Measurements from ENCODE around the gene DSTN.

Gene DSTN

DNA sequence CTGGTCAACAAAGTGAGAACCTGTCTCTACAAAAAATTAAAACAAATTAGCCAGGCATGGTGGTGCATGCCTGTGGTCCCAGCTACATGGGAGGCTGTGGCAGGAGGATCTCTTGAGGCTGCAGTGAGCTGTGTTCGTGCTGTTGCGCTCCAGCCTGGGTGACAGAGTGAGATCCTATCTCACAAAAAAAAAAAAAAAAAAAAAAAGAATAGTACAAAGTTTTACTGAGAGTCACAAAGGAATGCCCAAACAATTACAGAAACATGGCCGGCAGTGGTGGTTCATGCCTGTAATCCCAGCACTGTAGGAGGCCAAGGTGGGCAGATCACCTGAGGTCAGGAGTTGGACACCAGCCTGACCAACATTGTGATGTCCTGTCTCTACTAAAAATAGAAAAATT, 14.8 kb upstream of the DSTN start:
- no peak for DNase-seq

DNA sequence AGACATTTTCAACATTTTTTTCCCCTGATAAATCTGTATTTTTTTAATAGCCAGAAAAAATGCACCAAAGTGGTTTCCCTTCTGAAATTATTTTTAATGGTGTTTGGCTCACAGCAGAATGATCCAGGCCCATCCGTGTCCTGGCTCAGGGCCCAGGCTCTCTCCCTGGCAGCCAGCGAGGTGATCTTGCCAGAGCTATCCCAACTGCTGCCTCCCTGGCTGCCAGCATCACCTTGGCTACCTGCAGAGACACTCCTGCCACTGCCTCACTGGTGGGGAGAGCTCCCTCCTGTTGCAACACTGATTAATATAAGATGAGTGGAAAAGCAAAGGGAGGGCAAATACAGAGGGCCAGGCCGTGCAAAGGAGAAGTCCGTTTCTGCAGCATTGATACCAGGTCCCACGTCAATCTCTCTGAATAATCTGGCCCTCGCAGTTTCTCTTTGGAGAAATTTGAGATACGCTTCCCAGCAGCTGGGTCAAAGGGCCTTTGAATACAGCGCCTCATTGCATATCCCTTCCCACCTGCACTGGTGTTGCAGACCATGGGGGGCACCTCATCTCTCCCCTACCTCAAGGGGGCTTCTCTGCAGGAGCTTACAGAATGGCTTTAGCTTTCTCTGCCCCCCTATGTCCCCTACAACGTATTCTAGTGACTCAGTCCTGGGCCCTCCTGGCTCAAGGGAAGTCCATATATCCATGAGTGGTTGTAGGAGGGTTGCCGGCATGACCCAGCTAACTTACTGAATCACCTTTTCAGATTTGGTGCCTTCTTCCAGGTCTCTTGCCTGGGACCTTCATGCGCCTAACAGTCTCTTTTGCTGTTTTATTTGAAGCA, 12.8 kb upstream of the DSTN start:
- no peak for DNase-seq

DNA sequence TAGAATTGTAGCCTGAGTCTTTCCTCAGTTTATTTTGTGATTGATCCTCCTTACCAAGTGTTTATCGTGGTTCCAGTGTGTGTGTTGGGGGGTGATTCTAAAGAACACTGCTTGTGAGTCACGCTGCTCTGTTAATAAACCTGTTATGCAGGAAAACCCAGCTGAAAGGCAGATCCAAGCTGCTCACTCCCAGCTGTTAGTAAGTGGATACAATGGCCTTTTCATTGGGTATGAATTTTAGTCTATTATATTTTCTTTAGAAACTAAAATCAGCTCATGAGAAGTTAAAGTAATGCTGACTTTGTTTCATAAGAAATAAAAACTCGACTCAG, 12.2 kb upstream of the DSTN start:
- DNase-seq = no peak

DNA sequence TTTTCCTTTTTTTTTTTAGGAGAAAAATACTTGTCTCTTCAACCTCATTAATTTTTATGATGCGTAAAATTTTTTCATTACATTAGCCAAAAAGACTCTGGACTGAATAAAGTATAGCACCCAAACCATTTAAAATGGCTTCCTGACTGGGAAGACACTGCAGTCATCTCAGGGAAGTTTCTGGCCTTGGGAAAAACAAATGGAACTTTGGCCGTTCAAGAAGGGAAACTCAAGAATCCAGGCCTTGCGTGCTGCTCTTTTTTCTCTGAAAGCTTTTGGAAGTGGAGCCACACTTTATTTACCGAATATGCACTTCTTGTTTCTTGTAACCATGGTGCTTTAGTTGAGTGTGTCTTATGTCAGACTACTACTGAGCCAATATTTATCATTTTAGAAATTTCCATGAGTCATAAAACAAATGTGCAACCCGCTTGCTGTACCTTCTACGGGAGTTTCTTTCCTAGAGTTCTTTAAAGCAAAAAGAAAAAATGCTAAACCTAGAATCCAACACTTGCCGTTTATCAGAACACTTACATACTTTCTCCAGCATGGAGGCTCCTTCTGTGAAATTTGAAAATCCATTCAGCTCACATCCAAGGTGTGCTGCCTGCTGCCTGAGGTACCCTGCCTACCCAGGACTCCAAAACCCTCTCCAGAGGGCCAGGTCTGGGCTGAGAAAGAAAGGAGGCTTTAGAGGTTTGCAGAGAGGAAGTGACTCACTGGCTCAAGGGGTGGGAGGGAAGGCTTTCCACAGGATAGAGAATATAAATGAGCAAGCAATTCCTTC, 11.5 kb upstream of the DSTN start:
- DNase-seq = no peak

DNA sequence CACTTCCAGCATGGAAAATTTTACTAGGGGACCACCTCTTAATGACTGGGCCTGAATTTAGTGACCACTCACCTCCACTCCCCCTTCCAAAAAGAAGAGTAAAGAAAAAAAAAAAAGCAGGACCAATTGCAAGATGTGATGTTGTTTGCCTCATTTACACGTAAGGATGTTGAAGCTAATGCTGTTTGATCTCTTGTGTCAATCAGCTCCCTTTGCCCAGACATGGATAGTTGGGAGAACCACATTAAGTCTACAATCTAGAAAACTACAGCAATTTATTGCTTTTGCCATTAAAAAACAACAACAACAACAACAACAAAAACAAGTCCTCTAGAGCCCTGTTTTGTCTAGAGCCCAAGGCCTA, 11.0 kb upstream of the DSTN start:
- DNase-seq = no peak

DNA sequence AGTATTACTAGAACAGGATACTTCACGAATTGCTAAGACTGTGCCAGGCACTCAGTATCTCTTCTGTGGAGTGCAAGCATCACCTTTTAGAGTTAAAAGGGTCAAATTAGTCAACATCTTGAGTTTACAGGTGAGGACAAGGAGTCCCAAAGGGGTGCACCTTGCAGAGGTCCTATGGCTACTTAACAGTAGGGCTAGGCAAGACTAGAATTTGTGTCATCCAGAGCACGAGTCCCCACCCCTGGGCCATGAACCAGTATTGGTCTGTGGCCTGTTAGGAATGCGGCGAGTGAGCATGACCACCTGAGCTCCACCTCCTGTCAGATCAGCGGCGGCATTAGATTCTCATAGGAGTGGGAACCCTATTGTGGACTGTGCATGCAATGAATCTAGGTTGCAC, 10.5 kb upstream of the DSTN start:
- DNase-seq = no peak

DNA sequence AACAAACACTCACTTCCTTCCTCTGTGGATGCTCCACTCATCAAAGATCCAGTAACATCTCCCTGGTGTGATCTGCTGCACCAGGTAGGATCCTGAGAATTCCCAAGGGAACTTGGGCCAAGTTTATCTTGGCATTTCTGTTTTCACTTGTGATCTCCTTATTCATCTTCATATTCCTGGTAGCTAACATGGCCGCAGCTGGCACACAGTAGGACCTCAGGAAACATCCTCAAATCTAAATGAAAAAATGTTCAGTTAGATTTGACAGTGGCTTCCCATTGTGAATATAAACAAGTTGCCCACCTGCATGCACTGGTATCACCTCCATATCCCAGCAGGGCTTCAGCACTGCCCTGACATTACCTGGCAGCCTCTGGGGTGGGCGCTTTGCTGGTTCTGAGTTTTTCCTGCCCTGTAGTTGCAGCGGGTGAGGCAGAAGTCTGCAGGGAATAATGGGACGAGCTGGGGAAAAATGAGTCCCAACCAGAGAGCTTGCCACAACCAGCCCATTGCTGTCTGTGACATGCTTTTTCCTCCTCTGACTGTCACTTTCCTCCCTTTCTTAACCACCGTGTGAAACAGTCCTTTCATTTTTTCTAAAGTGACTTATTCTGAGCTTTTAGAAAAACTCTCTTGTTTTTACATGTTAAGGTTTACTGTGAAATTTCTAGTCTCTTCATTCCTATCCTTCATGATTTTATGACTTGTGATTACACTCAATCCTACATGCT, 9.4 kb upstream of the DSTN start:
- DNase-seq = no peak

DNA sequence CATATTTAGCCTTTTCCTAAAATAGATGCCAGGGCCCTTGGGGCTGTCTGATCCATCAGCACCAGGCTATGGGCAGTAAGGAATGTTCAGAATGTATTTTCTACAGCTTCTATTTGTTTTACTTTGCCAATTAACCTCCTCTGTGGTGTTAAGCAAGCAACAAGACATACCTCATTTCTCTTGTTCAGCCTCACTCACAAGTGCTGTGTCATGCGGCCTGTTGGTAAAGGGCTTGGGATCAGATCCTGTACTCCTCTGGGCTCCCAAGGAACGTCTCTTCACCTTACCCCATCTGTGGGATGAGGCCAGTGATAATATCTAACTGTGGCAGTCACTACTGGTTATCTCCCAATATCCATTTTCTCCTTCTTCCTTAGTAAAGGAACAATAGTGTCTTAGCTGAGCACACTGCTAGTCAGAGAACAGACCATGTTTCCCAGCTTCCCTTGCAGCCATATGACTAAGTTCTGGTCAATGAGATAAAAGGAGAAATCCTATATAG, 7.0 kb upstream of the DSTN start:
- DNase-seq = no peak

DNA sequence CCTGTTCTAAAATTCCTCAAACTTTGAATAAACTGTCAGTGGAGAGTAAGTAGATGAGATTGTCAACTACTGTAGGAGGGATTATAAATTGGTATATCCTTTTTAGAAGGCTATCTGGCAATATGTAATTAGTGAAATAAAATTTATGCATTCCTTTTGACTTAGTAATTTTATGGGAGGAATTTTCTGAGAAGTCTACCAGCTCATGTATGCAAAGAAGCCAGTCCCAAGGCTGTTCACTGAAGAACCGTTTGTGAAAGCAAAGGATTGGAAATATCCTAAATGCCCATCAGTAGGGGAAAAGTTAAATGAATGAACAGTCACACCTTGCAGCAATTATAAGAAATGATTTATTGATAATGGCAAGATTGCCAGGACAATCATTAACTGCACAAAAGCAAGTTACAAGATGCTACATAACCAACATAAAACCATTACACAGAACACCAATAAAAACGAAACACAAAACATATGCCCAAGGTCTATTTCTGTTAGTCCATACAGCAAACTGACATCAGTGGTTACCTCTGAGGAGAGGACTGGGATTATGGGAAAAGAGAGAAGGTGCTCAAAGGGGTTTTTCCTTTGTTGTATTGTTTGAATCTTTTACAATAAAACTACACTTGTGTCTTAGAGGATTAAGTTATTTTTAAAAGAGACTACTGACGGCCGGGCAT, 4.6 kb upstream of the DSTN start:
- DNase-seq = no peak

DNA sequence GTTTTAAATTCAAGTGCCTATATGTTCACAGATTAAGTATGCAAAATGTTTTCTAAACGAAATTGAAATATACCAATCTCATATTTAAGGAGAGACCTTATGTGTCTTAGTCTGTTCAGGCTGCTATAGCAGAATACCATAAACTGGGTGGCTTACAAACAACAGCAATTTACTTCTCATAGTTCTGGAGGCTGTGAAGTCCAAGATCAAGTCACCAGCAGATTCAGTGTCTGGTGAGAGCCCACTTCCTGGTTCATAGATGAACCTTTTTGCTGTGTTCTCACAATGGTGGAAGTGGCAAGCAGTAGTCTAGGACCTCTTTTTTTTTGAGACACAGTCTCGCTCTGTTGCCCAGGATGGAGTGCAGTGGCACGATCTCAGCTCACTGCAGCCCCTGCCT, 3.5 kb upstream of the DSTN start:
- no peak for DNase-seq

DNA sequence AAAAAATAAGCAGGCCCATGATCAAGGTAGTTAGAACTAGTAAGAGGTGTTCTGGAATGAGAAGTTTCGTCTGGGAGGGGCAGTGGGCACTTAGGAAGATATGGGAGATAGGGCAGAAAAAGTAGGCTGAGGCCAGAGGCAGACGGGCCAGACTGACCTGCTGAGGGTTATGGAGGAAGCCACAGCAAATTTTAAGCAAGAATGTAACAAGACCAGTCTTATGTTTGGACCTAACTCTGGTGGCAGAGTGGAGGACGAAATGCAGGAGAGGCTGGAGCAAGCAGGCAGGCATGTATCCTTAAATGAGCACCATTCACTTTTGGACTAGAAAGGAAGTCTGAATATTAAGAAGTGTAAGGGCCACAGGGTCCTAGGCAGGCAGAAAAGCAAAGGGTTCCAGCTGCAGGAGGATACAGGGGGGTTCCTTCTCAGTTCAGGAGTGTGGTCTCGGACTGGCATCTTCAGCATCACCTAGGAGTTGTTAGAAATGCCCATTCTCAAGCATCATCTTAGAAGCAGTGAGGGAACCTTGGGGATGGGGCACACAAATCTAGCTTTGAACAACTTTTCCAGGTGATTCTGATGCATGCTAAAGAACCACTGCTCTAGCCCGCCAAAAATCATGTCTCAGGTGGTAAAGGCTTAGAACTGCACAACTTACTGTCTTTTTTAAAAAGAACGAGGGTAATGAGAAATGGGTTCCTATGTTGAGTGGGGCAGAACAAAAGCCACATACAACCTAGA, 1.7 kb upstream of the DSTN start:
- DNase-seq = no peak

DNA sequence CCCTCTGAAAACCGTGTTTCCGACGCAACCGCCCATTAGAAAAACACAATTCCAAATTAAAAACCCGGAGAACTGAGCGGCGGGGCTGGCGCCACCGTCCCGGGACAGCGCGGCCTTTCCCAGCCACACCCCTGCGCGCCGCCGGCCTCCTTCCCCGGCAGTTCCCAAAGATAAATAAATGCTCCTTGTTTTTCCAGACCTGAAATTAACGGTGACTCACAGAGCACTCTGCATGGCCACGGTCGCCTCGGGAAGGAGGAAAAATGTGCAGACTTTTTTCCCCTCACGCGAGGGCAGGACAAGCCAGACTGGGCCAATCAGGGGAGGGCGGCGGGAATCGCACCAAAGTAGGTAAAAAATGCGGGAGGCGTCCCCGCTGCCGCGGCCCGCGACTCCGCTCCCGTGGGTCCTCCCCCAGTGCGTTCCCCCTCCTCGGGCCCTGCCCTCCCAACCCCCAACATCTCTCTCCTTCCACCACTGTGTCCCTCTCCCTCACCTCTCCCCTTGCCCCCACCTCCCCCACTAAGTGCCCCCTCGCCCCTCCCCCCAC, 828 bp upstream of the DSTN start:
- no peak for DNase-seq

DNA sequence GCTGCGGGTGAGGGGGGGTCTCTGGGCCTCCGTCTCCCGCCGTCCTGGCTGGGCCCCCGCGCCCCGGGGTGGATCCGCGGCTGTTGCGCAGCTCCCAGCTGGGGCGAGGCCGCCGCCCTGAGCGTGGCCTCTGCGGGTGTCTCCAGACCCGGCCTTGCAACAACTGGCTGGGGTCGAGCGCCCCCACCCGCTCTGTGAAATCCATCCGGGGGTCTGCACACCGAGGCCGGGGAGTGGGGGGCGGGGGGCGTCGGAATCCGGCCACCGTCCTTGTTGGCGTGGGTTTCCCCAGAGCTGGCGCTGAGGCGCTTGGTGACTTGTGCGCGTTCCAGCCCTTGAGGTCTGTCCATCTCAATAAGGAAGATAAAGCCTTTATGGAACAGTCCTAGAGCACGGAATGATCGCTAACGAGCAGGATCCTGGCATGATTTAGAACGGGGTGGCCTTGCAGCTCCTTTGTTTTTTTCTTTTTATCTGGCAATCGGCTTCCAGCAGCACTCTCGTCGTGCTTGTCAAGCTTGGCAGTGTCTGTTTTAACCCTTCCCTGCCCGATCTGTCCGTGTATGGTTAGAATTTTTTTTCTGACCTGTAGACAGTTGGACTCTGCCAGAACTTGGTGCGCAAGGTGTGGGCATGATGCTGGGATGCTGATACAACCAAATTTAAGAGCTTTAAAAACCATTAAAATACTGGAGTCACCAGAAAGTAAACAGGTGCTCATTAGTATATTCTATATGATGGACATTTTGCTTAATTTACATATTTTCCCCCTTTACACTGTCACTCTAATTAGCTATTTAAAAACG, 675 bp downstream of the DSTN start:
- peak; percentile 30 for DNase-seq

DNA sequence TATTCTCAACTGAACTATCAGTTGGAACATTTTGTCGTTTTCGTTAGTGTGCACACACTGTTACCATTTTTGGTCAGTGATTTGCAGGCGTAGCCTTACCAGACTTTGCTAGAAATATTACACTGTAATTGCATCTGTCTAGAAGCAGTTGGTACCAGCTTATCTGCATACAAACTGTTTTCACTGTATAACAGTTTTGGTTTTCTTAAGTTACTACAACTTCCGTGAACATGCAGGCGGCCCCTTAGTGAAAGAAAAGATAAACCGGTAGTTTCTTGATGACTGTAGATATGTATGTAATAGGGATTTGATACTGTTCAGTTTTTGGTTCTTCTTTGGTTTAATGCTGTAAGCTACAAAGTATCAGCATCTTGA, 1.3 kb downstream of the DSTN start:
- no peak for DNase-seq

DNA sequence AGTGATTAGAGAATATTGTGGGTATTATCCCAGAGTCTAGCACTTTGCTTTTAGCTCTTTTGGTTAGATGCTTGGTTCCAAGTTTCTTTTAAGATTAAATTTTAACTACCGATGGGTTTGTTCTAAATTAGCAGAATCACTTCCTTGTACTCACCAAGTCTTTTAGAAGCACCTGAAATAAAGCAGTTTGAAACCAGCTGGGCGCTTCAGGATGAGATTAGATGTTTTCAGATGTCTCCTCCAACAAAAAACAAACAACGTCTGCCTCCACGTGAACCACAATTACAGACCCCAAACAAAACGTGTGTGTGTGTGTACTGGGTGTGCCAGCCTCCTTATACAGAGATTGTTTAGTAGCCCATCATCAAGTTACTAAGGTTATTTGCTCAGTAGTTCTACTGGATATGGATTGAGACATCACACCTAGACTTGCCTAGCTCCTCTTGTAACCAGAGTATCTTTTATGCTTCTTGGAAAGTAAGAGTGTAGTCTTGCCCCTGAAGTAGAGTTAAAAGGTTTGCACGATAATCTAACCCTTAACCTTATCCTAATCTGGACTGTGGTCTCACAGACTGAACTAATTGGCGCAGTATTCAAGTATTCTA, 2.3 kb downstream of the DSTN start:
- DNase-seq = no peak

DNA sequence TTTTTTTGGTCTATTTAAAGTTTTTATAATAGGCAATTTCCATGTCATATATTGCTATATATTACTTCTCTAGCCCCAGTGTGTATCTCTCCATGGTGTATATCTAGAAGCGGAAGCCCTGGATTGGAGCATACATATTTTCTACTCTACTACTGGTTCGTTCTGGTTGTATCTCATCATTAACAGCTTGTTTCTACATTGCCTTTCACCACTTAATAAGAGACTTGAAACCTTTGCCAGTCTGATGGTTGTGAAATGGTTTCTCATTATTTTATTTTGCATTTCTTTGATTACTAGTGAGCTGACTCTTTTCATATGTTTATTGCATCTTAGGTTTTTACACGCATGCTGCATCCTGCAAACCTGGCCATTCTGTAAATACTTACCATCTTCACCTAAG, 3.6 kb downstream of the DSTN start:
- no peak for DNase-seq

DNA sequence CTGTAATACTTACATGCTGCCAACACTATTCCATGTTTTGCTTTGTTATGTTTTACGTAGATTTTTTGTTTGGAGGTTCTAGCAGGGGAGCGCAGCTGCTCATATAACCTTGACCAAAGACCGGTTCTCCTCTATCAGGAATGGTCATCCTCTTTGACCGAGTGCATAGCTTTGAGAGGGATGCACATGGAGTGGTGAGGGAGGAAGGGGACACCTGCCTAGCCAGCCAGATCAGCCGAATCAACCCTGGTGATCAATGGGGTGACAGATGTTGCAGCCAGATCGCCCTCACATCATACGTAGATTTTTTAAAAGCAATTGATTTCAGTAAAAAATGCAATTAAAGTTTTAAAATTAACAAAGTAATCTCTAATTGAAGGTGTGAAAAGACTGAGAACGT, 6.3 kb downstream of the DSTN start:
- DNase-seq = no peak

DNA sequence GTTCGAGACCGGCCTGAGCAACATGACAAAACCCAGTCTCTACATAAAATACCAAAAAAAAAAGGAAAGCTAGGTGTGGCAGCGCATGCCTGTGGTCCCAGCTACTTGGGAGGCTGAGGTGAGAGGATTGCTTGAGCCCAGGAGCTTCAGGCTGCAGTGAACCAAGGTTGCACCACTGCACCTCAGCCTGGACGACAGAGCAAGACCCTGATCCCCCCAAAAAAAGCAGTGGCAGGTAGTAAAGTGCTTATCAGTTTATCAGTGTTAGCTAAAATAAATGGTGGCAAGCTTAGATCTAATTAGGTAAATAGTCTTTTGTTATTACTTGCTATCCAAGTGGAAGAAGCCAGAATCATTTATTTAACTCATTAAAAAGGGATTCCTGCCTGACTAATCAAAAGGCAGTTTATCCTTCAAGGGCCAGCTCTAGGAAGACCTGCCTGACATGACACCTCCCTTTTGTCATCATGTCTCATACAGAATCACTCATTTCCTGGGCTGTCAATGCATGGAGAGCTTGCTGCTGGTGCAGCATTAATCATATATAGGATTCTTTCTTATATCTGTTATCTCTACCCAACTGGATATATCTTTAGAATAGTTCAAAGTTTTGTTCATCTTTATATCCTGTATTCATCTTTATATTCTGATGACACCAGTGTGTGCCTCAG, 9.6 kb downstream of the DSTN start:
- no peak for DNase-seq

DNA sequence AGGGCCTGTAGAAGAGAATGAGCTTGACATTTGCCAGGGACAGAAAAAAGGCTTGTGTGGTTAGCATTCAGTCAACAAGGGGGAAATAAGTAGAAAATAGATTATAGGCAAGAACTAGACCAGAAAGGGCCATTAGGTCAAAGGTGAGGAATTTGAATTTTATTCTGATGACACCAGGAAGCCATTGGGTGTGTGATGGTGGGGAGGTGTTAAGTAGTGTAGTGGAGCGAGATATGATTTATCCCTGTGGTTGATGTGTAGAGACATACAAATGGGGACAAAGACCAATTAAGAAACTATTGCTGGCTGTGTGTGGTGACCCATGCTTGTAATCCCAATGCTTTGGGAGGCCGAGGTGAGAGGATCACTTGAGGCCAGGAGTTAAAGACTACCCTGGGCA, 11.0 kb downstream of the DSTN start:
- DNase-seq = no peak

DNA sequence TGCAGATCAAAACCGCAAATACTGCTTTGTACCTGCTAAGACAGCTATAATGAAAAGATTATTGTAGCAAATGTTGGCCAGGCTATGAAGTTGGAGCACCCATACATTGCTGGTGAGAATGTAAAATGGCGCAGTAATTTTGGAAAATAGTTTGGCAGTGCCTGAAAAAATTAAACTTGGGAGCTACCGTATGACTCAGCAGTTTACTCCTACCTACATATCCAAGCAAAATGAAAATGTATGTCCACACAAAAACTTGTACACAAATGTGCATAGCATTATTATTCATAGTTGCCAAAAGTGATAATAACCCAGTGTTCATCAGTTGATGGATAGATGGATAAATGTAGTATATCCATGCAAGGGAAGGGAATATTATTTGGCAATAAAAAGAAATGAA, 13.3 kb downstream of the DSTN start:
- no peak for DNase-seq
